Measurements from ENCODE around the gene SHH.
"Not testable (repeated sequence)": the region's sequence is repeated elsewhere in the genome, so short reads cannot be mapped to it uniquely, and the experiment has no call there.

- TF ChIP-seq CTCF, POLR2A (IDR thresholded peaks at IDR 0.05): not testable (repeated sequence)
Measured at GRCh38 chr7:155817515-155817914, 5.3 kb upstream of the SHH start.

All from testis (tissue), 2 donors.